H9 (cell line): Measurements from ENCODE around the gene ATRN. TPM values are rescaled to one million over a fixed set of nuclear protein-coding genes. Genes with fewer than 3 reads are reported as not detected.

Experiments
- DNase-seq: peaks from one replicate; pipeline ENCODE4 v3.0.0-alpha.2; 2017
- H2AFZ ChIP-seq: one replicate; pipeline ENCODE4 v1.6.1; 2013; ENCODE audit warnings: mild to moderate bottlenecking, low read length, control low read depth, moderate library complexity
- H2AK5ac ChIP-seq: 2 replicates; pipeline ENCODE4 v1.6.1; 2013; ENCODE audit warnings: low read length, control low read depth, mixed read lengths; ENCODE audit not compliant: insufficient read length
- H2BK120ac ChIP-seq: one replicate; pipeline ENCODE4 v1.6.1; 2013; ENCODE audit warnings: low read depth, mild to moderate bottlenecking, low read length, control low read depth, inconsistent platforms; ENCODE audit not compliant: poor library complexity, severe bottlenecking
- H2BK12ac ChIP-seq: 2 replicates; pipeline ENCODE4 v1.6.1; 2013; ENCODE audit warnings: low read length, control low read depth, mixed read lengths, low read depth; ENCODE audit not compliant: insufficient read length
- H2BK15ac ChIP-seq: 2 replicates; pipeline ENCODE4 v1.6.1; 2013; ENCODE audit warnings: low read depth, low read length, control low read depth
- H2BK20ac ChIP-seq: one replicate; pipeline ENCODE4 v1.6.1; 2013; ENCODE audit warnings: low read depth, mild to moderate bottlenecking, low read length, control low read depth, inconsistent platforms; ENCODE audit not compliant: poor library complexity, severe bottlenecking
- H2BK5ac ChIP-seq: 2 replicates; pipeline ENCODE4 v1.6.1; 2013; ENCODE audit warnings: low read length, control low read depth, mixed read lengths; ENCODE audit not compliant: insufficient read length
- H3K14ac ChIP-seq: 2 replicates; pipeline ENCODE4 v1.6.1; 2013; ENCODE audit warnings: low read length, control low read depth; ENCODE audit not compliant: insufficient read depth
- H3K18ac ChIP-seq: 2 replicates; pipeline ENCODE4 v1.6.1; 2013; ENCODE audit warnings: low read depth, mild to moderate bottlenecking, mixed read lengths, low read length, control low read depth; ENCODE audit not compliant: insufficient read length
- H3K23ac ChIP-seq: 2 replicates; pipeline ENCODE4 v1.6.1; 2013; ENCODE audit warnings: low read length, control low read depth, mixed read lengths, low read depth; ENCODE audit not compliant: insufficient read length
- H3K23me2 ChIP-seq: 2 replicates; pipeline ENCODE4 v1.6.1; 2013; ENCODE audit warnings: low read depth, mild to moderate bottlenecking, mixed read lengths, low read length, control low read depth; ENCODE audit not compliant: insufficient read length, poor library complexity, severe bottlenecking
- H3K27ac ChIP-seq: 2 replicates; pipeline ENCODE4 v1.5.1; 2013; ENCODE audit warnings: low read length, control low read depth, mixed read lengths, low read depth; ENCODE audit not compliant: insufficient read length
- H3K27me3 ChIP-seq: 2 replicates; pipeline ENCODE4 v1.6.1; 2013; ENCODE audit warnings: low read length, control low read depth, inconsistent platforms; ENCODE audit not compliant: insufficient read depth
- H3K4ac ChIP-seq: 2 replicates; pipeline ENCODE4 v1.6.1; 2013; ENCODE audit warnings: low read depth, mild to moderate bottlenecking, control low read depth, inconsistent platforms, low read length, moderate library complexity
- H3K4me1 ChIP-seq: 2 replicates; pipeline ENCODE4 v1.6.1; 2013; ENCODE audit warnings: low read length, control low read depth, inconsistent platforms; ENCODE audit not compliant: insufficient read depth
- H3K4me2 ChIP-seq: 2 replicates; pipeline ENCODE4 v1.6.1; 2013; ENCODE audit warnings: low read length, control low read depth, mixed read lengths; ENCODE audit not compliant: insufficient read length, insufficient read depth
- H3K56ac ChIP-seq: 2 replicates; pipeline ENCODE4 v1.6.1; 2013; ENCODE audit warnings: low read depth, mild to moderate bottlenecking, mixed read lengths, low read length, control low read depth; ENCODE audit not compliant: insufficient read length
- H3K79me1 ChIP-seq: 2 replicates; pipeline ENCODE4 v1.6.1; 2013; ENCODE audit warnings: low read depth, mild to moderate bottlenecking, moderate library complexity, low read length, control low read depth, inconsistent platforms; ENCODE audit not compliant: insufficient read depth, poor library complexity, severe bottlenecking
- H3K79me2 ChIP-seq: 2 replicates; pipeline ENCODE4 v1.6.1; 2013; ENCODE audit warnings: low read length, control low read depth, inconsistent platforms; ENCODE audit not compliant: insufficient read depth
- H3K9ac ChIP-seq: 2 replicates; pipeline ENCODE4 v1.6.1; 2013; ENCODE audit warnings: low read length, control low read depth, mixed read lengths; ENCODE audit not compliant: insufficient read length; ENCODE audit errors: extremely low read depth
- H3K9me3 ChIP-seq: one replicate; pipeline ENCODE4 v1.6.1; 2013; ENCODE audit warnings: low read depth, low read length, inconsistent platforms; ENCODE audit not compliant: control insufficient read depth
- H3T11ph ChIP-seq: one replicate; pipeline ENCODE4 v1.6.1; 2013; ENCODE audit warnings: mild to moderate bottlenecking, low read length, control low read depth, inconsistent platforms
- H4K20me1 ChIP-seq: one replicate; pipeline ENCODE4 v1.6.1; 2013; ENCODE audit not compliant: control insufficient read depth, insufficient read length, insufficient read depth
- H4K5ac ChIP-seq: 2 replicates; pipeline ENCODE4 v1.6.1; 2013; ENCODE audit warnings: low read depth, mild to moderate bottlenecking, mixed read lengths, low read length, control low read depth; ENCODE audit not compliant: insufficient read length
- H4K8ac ChIP-seq: replicated peaks from 2 replicates; pipeline ENCODE4 v1.6.1; 2013; ENCODE audit warnings: low read length, control low read depth, mixed read lengths, low read depth; ENCODE audit not compliant: insufficient read length
- H4K91ac ChIP-seq: 2 replicates; pipeline ENCODE4 v1.6.1; 2013; ENCODE audit warnings: low read depth, mild to moderate bottlenecking, moderate library complexity, mixed read lengths, low read length, control low read depth; ENCODE audit not compliant: insufficient read length
- H3K27ac Mint-ChIP-seq, 3 experiments: 2 replicates in 2 of 3; 3 replicates in 1 of 3; pipeline ENCODE4 v1.8.0; 2020 to 2021; ENCODE audit warnings: mixed read lengths in 3 of 3, mild to moderate bottlenecking in 1 of 3, moderate library complexity in 1 of 3
- H3K27me3 Mint-ChIP-seq: 2 replicates; pipeline ENCODE4 v1.8.0; 2021; ENCODE audit warnings: low read depth, mild to moderate bottlenecking, moderate library complexity, mixed read lengths
- H3K36me3 Mint-ChIP-seq, 3 experiments: 2 replicates in 2 of 3; 3 replicates in 1 of 3; pipeline ENCODE4 v1.8.0; 2020 to 2021; ENCODE audit warnings: low read depth in 3 of 3, mixed read lengths in 3 of 3; ENCODE audit not compliant: insufficient read depth in 1 of 3
- H3K4me1 Mint-ChIP-seq, 2 experiments: 2 replicates each; pipeline ENCODE4 v1.8.0; 2020; ENCODE audit warnings: mixed read lengths in 2 of 2
- H3K4me3 Mint-ChIP-seq, 2 experiments: 2 replicates in 1 of 2; 3 replicates in 1 of 2; pipeline ENCODE4 v1.8.0; 2020 to 2021; ENCODE audit warnings: mild to moderate bottlenecking in 2 of 2, mixed read lengths in 2 of 2, moderate library complexity in 1 of 2
- H3K9me3 Mint-ChIP-seq, 2 experiments: 2 replicates in 1 of 2; 3 replicates in 1 of 2; pipeline ENCODE4 v1.8.0; 2020; ENCODE audit warnings: mild to moderate bottlenecking in 2 of 2, mixed read lengths in 2 of 2, moderate library complexity in 1 of 2
- CTCF ChIP-seq: fragments of 200-600 bp; sonication (generic); conservative IDR thresholded peaks from 3 replicates; pipeline ENCODE4 v1.8.0; 2021; ENCODE audit warnings: antibody characterized with exemption, mild to moderate bottlenecking
- WGBS: extraction: QIAGEN DNeasy Blood & Tissue Kit; methylation state at CpG from one replicate; pipeline ENCODE4 v1.1.7; 2013; ENCODE audit warnings: missing lambda C conversion rate, low lambda C conversion rate, mixed read lengths; ENCODE audit not compliant: insufficient read length; ENCODE audit errors: extremely low coverage; 5-methylcytosine and 5-hydroxymethylcytosine counted together
- total RNA-seq: library from RNA; stranded (reverse); gene quantifications from 2 replicates; pipeline ENCODE4 v1.2.1, GENCODE V29; 2021

Gene ATRN
- total RNA-seq, 1 experiment from 2014 or later: 23.1 TPM

- Histone ChIP-seq H3K56ac (no peak overlapping the region), H3K4me1 (no peaks in the 10 kb centered on the region), H3K18ac (no peak overlapping the region), H2BK20ac (no peak overlapping the region), H2BK15ac (no peak overlapping the region), H3K4ac (no peak overlapping the region), H4K91ac (no peak overlapping the region), H3K9ac (no peak overlapping the region), H3K27me3 (no peaks in the 10 kb centered on the region), H4K20me1 (no peaks in the 10 kb centered on the region), H3K27ac (no peak overlapping the region), H2BK12ac (no peak overlapping the region), H3K4me2 (no peak overlapping the region), H2AK5ac (no peak overlapping the region), H3K14ac (no peak overlapping the region), H2AFZ (no peak overlapping the region), H3K79me1 (no peaks in the 10 kb centered on the region), H2BK120ac (no peak overlapping the region), H3T11ph (no peak overlapping the region), H4K8ac (no peak overlapping the region), H2BK5ac (no peak overlapping the region), H3K79me2 (no peaks in the 10 kb centered on the region), H3K23me2 (no peaks in the 10 kb centered on the region), H3K9me3 (no peaks in the 10 kb centered on the region), H3K23ac (no peak overlapping the region), H4K5ac (no peak overlapping the region)
- no peak for DNase-seq
- Mint-ChIP-seq H3K36me3 (peaks cover 0 to 13% (median 0%) of the 10 kb centered on the region in 3 experiments; a peak in 2 of 7 replicates), H3K9me3 (no peaks in the 10 kb centered on the region), H3K27ac (no peak overlapping the region), H3K27me3 (no peaks in the 10 kb centered on the region), H3K4me3 (no peak overlapping the region), H3K4me1 (no peaks in the 10 kb centered on the region)
- TF ChIP-seq CTCF: no peak
- no CpG with 5 or more reads among the region's 1 CpG for WGBS
Measured at GRCh38 chr20:3559231-3559630, 88.4 kb downstream of the ATRN start.
